OCI-LY7 (cell line): ENCODE measurements around the gene SLC35G1. TPM values are rescaled to one million over a fixed set of nuclear protein-coding genes. Genes with fewer than 3 reads are reported as not detected.

Experiments
- BruUV-seq: library from RNA; stranded (reverse); fragments of 400-500 nt; replicated peaks from 2 replicates; lab custom pipeline; 2021; lab: Mats Ljungman, UMichigan
- CTCF ChIA-PET: fragments of 300-600 bp; sonication (Branson Sonifier 250); formaldehyde crosslinking; loops from one replicate; lab custom pipeline; 2022; ENCODE audit warnings: antibody characterized with exemption; ENCODE audit not compliant: unreplicated experiment; lab: Charles Lee
- POLR2A ChIA-PET: fragments of 300-600 bp; sonication (Branson Sonifier 250); formaldehyde crosslinking; loops from one replicate; lab custom pipeline; 2022; ENCODE audit warnings: antibody characterized with exemption; lab: Charles Lee
- DNase-seq: peaks from one replicate; pipeline ENCODE4 v3.0.0-alpha.2; 2015; ENCODE audit warnings: low spot score
- H2AFZ ChIP-seq: fragments of 200-600 bp; sonication (generic), shearing (Covaris generic); 2 replicates; pipeline ENCODE4 v1.6.1; 2014; ENCODE audit warnings: mild to moderate bottlenecking, antibody characterized with exemption, low read length, moderate library complexity
- H3K27ac ChIP-seq: fragments of 200-600 bp; sonication (generic); 2 replicates; pipeline ENCODE4 v1.5.1; 2014; ENCODE audit warnings: mixed run types, low read depth, mild to moderate bottlenecking, moderate library complexity, low read length, inconsistent platforms; ENCODE audit not compliant: poor library complexity, severe bottlenecking
- H3K36me3 ChIP-seq: fragments of 200-600 bp; sonication (generic); 2 replicates; pipeline ENCODE4 v1.6.1; 2014; ENCODE audit warnings: mild to moderate bottlenecking, antibody characterized with exemption, low read length, moderate library complexity, mixed read lengths; ENCODE audit not compliant: insufficient read depth
- H3K4me1 ChIP-seq: fragments of 200-600 bp; sonication (generic); 2 replicates; pipeline ENCODE4 v1.5.1; 2014; ENCODE audit warnings: mild to moderate bottlenecking, low read length; ENCODE audit not compliant: insufficient read depth, poor library complexity, severe bottlenecking
- H3K4me2 ChIP-seq: fragments of 200-600 bp; sonication (generic); 2 replicates; pipeline ENCODE4 v1.6.1; 2014; ENCODE audit warnings: mild to moderate bottlenecking, low read length
- H3K4me3 ChIP-seq: fragments of 200-600 bp; sonication (generic); 2 replicates; pipeline ENCODE4 v1.5.1; 2014; ENCODE audit warnings: mild to moderate bottlenecking, low read depth, low read length; ENCODE audit not compliant: poor library complexity, severe bottlenecking
- H3K79me2 ChIP-seq: fragments of 200-600 bp; sonication (generic); 2 replicates; pipeline ENCODE4 v1.6.1; 2016; ENCODE audit warnings: low read depth, mild to moderate bottlenecking, low read length, moderate library complexity, mixed read lengths; ENCODE audit not compliant: insufficient read depth
- H3K9me2 ChIP-seq: fragments of 200-600 bp; sonication (generic); 2 replicates; pipeline ENCODE4 v1.6.1; 2016; ENCODE audit warnings: mild to moderate bottlenecking, low read length, mixed read lengths; ENCODE audit not compliant: insufficient read depth
- H3K9me3 ChIP-seq: fragments of 200-600 bp; sonication (generic); 2 replicates; pipeline ENCODE4 v1.6.1; 2014; ENCODE audit warnings: mild to moderate bottlenecking, mixed run types, low read length, mixed read lengths
- H4K20me1 ChIP-seq: fragments of 200-600 bp; sonication (generic); 2 replicates; pipeline ENCODE4 v1.6.1; 2014; ENCODE audit warnings: mild to moderate bottlenecking, antibody characterized with exemption, low read length, moderate library complexity, mixed read lengths; ENCODE audit not compliant: insufficient read depth
- EZH2phosphoT487 ChIP-seq: fragments of 200-600 bp; sonication (generic); IDR thresholded peaks from 2 replicates; pipeline ENCODE4 v1.6.1; 2018; ENCODE audit warnings: low read depth, borderline replicate concordance, mild to moderate bottlenecking, mixed run types, antibody characterized with exemption, low read length, moderate library complexity, mixed read lengths
- intact Hi-C: fragments of 100-400 bp; cut with micrococcal nuclease; formaldehyde crosslinking; loops from one replicate; pipeline ENCODE4 v1.10.0; 2022; ENCODE audit not compliant: unreplicated experiment
- total RNA-seq, 2 experiments: library from RNA; depleted of rRNA in 1 of 2; stranded (reverse); fragments of >200 nt in 1 of 2; shearing (Covaris generic) in 1 of 2; gene quantifications; 2 replicates each; pipeline ENCODE4 v1.2.3, GENCODE V29; 2014 to 2022
- TF ChIP-seq, protein P1 (sequence below): fragments of 200-600 bp; sonication (generic); conservative IDR thresholded peaks from 2 replicates; pipeline ENCODE4 v1.5.1; 2014; ENCODE audit warnings: mild to moderate bottlenecking, antibody characterized with exemption, low read length, moderate library complexity, mixed read lengths

SLC35G1 gene
- total RNA-seq, 2 experiments from 2014 or later = 5.9 to 6.0 TPM

DNA sequence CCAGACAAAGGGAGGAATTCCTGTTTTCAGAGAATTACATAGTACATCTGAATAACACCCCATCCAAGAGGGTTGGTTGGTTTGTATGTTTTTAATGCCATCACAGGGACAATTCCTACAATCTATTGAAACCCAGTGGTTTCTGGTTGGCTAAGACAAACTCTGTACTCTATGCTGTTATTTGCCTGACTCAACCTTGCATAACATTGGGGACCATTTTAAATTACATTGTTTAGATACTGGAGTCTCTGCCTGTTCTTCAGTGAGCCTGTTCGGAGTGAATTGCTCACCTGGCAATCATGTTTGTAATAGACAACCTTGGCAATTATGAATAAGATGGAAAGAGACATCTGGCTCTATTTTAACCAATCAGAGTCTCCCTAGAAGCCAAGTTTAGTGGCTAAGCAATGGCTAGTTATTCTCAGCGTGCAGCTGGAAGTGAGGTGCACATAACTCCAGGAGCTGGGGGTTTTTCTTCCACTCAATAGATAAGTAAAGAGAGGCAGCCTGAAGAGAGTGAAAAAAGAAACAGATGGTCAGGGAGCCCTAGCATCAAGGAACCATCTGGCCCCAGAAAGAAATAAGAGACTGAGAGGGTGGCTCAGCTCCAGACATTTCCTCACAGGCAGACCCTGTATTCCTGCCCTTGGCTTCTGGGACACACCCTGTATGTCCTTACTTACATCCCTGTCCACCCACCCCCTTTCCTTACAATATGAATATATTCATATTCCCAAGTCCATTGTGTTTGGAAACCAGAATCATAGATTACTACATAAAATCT lies 21.2 kb upstream of the SLC35G1 start:
- no peak for DNase-seq
- H3K4me1 ChIP-seq = no peaks in the 10 kb centered on the region
- intact Hi-C loops = no loop called here
- no peak overlapping the region for H3K4me2 ChIP-seq
- H3K4me3 ChIP-seq = no peak overlapping the region
- no TSS peak for BruUV-seq
- CTCF ChIA-PET = no interaction called here
- H2AFZ ChIP-seq = no peak overlapping the region
- POLR2A ChIA-PET = interaction anchor here (0.7 kb wide), 1 partner anchor 9 kb away, joined by 3 read pairs; no protein-coding TSS in a partner anchor
- no peak overlapping the region for H3K27ac ChIP-seq
- no peak for TF ChIP-seq EZH2phosphoT487
- TF ChIP-seq, protein P1, sequence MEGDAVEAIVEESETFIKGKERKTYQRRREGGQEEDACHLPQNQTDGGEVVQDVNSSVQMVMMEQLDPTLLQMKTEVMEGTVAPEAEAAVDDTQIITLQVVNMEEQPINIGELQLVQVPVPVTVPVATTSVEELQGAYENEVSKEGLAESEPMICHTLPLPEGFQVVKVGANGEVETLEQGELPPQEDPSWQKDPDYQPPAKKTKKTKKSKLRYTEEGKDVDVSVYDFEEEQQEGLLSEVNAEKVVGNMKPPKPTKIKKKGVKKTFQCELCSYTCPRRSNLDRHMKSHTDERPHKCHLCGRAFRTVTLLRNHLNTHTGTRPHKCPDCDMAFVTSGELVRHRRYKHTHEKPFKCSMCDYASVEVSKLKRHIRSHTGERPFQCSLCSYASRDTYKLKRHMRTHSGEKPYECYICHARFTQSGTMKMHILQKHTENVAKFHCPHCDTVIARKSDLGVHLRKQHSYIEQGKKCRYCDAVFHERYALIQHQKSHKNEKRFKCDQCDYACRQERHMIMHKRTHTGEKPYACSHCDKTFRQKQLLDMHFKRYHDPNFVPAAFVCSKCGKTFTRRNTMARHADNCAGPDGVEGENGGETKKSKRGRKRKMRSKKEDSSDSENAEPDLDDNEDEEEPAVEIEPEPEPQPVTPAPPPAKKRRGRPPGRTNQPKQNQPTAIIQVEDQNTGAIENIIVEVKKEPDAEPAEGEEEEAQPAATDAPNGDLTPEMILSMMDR = no peak
- H3K79me2 ChIP-seq = no peaks in the 10 kb centered on the region
- no peaks in the 10 kb centered on the region for H3K9me3 ChIP-seq
- no peaks in the 10 kb centered on the region for H3K36me3 ChIP-seq
- H4K20me1 ChIP-seq = no peaks in the 10 kb centered on the region
- no peaks in the 10 kb centered on the region for H3K9me2 ChIP-seq

DNA sequence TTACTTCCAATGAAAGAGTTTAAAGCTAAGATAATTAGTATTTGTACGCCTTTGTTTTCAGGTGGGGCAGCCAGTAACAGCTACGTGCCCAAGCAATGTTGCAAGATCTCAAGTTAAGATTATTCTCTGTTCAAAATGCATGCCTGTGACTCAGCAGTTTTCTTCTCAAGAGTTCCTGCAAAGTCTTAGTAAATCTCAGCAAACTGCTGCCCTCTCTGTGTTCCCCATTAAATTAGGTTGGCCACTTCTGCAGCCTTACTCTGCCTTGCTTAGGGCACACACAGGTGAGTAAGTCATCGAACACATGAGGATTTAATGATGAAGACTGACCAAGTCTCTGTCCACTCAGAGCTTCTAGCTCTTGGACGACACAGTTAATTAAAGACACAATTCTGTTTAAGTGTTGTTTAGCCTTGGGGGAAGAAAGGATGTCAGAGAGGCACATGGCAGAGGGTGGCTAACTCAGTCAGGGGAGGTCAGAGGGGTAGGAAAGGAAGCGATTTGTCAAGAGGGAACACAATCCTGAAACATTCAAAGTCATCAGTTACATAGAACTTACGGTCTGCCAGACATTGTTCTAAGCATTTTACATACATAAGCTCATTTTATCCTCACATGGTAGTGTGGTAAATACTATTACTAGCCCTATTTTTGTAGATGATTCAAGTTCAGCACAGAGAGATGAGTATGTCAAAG lies 20.2 kb upstream of the SLC35G1 start:
- no peak overlapping the region for H3K4me2 ChIP-seq
- intact Hi-C loops = no loop called here
- H3K9me3 ChIP-seq = no peaks in the 10 kb centered on the region
- ChIA-PET POLR2A (interaction anchor here (0.6 to 0.7 kb wide), 2 partner anchors 8 to 400 kb away, joined by 3 to 4 read pairs; no protein-coding TSS in a partner anchor), CTCF (no interaction called here)
- no peak overlapping the region for H3K4me3 ChIP-seq
- no peak overlapping the region for H2AFZ ChIP-seq
- no peak overlapping the region for H3K27ac ChIP-seq
- H3K79me2 ChIP-seq = no peaks in the 10 kb centered on the region
- H4K20me1 ChIP-seq = no peaks in the 10 kb centered on the region
- no peaks in the 10 kb centered on the region for H3K4me1 ChIP-seq
- BruUV-seq = no TSS peak
- no peak for DNase-seq
- no peaks in the 10 kb centered on the region for H3K9me2 ChIP-seq
- H3K36me3 ChIP-seq = no peaks in the 10 kb centered on the region
- no peak for TF ChIP-seq EZH2phosphoT487
- TF ChIP-seq, protein P1 = no peak
